ENCODE measurements around the gene MACO1.

DNA sequence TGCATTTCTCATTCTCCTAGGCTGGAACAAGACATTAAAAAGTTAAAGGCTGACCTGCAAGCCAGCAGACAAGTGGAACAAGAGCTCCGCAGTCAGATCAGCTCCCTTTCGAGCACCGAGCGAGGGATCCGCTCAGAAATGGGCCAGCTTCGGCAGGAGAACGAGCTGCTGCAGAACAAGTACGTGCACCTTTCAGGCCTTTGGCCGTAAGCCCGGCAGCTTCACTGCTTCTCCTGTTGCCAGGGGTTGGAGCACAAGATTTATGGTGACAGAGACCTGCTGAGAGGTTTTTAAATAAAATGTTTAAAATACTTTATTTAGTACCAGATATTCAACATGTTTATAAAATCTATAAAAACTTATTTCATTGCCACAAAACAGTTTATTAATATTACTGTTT lies 53.4 kb downstream of the MACO1 start:
- no peak for TF ChIP-seq EZH2 (IDR thresholded peaks at IDR 0.05; ENCODE audit: insufficient read depth, poor library complexity, severe bottlenecking)
- TF ChIP-seq EZH2phosphoT487 (IDR thresholded peaks at IDR 0.05; ENCODE audit: insufficient read depth, low read depth): no peak

Measured in GM23248 (cell line).